Kidney glomerular epithelial cell (primary cell): Measurements from ENCODE around the gene CXXC5.
"Not testable (repeated sequence)": the region's sequence is repeated elsewhere in the genome, so short reads cannot be mapped to it uniquely, and the experiment has no call there.

Experiments
- DNase-seq: peaks from one replicate; lab custom pipeline; 2025; lab: John Stamatoyannopoulos, UW

CXXC5 gene

DNA sequence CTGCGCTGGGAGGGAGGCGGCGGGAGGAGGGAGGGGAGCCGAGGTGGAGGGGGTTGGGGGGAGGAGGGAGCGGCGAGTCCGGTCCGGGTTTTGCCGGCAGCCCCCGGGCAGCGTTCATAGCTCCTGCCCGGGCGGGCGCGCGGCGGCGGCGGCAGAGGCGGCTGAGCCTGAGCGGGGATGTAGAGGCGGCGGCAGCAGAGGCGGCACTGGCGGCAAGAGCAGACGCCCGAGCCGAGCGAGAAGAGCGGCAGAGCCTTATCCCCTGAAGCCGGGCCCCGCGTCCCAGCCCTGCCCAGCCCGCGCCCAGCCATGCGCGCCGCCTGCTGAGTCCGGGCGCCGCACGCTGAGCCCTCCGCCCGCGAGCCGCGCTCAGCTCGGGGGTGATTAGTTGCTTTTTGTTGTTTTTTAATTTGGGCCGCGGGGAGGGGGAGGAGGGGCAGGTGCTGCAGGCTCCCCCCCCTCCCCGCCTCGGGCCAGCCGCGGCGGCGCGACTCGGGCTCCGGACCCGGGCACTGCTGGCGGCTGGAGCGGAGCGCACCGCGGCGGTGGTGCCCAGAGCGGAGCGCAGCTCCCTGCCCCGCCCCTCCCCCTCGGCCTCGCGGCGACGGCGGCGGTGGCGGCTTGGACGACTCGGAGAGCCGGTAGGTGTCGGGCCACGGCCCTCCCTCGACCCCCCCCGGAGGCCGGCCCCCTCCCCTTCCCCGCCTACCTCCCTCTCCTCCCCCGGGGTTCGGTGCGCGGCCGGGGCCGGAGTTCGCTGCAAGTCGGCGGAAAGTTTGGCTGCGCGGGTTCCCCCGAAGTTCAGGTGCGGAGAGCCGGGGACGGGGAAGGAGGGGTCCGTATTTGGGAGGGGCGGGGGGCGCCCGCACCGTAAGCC lies at the start of gene CXXC5:
TSS of gene CXXC5 (plus strand) at position 145 of the 877 bp plus-strand sequence. CDS start 32,175 bp downstream, outside the sequence.
- DNase-seq: no peak

DNA sequence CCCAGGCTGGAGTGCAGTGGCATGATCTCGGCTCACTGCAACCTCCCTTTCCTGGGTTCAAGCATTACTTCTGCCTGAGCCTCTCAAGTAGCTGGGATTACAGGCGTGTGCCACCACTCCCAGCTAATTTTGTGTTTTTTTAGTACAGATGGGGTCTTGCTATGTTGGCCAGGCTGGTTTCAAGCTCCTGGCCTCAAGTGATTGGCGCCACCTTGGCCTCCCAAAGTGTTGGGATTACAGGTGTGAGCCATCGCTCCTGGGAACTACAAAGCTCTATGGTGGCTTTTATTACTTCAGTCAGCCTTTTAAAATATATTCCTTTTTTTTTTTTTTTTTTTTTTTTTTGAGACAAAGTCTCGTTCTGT lies 49.6 kb upstream of the CXXC5 start:
- not testable (repeated sequence) for DNase-seq

DNA sequence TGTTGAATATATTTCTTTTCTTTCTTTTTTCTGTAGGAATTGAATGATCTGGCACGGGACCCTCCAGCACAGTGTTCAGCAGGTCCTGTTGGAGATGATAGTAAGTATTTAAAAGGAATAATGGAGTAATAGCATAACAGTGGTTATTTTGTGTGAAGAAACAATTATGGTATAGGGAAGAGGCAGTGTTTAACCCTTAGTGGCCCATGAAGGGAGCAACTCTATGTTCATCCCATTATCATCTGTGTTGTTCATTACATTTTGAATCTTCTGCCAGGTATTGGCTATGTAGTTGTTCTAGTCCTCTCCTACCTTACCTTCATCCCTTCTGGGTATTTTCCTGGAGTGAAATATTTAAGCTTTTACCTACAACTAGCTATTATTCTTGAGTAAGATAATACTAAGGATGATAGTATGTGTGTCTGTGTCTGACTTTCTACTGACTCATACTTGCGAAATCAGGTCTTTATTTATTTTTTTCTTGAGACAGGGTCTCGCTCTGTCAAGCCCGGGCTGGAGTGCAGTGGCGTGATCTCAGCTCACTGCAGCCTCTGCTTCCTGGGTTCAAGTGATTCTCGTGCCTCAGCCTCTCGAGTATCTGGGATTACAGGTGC lies 47.7 kb upstream of the CXXC5 start:
- peak; percentile 42 for DNase-seq

DNA sequence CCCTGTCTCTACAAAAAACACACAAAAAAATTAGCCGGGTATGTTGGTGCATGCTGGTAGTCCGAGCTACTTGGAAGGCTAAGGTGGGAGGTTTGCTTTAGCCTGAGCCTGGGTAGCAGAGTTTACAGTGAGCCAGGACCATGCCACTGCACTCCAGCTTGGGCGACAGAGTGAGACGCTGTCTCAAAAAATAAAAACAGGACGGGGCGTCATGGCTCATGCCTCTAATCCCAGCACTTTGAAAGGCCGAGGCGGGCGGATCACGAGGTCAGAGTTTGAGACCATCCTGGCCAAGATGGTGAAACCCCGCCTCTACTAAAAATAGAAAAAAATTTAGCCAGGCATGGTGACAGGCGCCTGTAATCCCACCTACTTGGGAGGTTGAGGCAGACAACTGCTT lies 46.7 kb upstream of the CXXC5 start:
- DNase-seq: no peak

DNA sequence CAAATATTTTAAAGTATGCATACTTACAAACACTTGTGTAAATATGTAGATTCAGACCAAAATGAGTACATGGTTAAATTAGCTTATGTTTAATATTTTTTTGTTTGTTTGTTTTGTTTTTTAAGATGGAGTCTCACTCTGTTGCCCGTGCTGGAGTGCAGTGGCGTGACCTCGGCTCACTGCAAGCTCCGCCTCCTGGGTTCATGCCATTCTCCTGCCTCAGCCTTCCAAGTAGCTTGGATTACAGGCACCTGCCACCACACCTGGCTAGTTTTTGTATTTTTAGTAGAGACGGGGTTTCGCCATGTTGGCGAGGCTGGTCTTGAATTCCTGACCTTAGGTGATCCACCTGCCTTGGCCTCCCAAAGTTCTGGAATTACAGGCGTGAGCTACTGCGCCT lies 46.2 kb upstream of the CXXC5 start:
- not testable (repeated sequence) for DNase-seq

DNA sequence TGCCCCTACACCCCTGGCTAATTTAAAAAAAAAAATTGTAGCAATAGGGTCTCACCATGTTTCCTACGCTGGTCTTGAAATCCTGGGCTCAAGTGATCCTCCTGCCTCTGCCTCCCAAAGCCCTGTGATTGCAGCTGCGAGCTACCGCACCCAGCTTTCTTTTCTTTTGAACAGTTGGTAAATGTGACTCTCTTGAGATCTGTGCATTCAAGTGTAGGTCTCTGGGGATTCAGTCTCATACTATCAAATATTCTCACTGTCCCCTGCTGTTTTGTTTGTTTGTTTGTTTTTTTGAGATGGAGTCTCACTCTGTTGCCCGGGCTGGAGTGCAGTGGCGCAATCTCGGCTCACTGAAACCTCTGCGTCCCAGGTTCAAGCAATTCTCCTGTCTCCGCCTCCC lies 42.3 kb upstream of the CXXC5 start:
- no peak for DNase-seq

DNA sequence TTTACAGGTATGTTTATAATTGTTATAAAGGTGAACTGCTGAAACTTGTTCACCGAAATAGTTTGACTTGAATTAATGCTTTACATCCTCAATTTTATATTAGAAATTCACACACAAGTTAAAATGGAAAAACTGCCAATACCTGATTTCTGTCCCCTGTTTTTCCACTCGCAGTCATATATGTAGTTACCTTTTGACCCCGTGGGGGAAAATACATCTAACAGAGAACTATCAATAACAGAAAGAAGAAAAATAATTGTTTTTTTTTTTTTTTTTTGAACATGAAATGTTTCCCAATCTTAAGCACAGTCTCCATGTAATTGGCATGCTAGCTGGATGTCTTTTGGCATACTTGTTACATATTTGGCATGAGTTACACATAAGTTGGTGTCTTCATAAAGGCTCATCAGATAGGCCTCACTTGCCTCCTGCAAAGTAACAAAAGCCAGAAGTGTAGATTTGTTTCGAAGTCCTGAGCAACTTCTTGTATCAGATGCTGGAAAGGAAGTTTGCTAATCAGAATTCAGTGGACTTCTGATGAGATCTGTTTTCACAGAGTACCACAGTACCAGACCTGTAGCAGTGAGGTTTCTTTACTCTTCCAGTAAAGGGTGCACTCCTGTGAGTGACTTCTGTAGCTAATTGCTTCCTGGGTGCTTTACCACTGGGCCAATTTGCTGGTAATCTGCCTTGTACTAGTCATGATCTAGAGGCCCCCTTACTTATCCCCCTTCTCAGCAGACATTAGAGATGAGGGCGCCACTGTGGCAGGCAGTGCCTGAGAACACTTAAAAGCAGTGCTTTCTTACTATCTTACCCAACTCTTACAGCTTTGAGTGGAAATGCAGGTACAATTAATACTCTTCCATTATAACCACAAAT lies 36.2 kb upstream of the CXXC5 start:
- no peak for DNase-seq

DNA sequence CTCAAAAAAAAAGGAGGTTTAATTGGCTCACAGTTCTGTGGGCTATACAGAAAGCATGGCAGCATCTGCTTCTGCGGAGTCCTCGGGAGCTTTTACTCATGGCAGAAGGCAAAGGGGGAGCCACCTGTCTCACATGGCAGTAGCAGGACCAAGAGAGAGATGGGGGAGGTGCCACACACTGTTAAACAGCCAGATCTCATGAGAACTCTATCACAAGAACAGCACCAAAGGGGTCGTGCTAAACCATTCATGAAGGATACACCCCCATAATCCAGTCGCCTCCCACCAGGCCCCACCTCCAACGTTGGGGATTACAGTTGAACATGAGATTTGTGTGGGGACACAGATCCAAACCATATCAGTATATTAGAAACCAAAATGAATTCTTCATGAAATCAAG lies 28.3 kb upstream of the CXXC5 start:
- no peak for DNase-seq

DNA sequence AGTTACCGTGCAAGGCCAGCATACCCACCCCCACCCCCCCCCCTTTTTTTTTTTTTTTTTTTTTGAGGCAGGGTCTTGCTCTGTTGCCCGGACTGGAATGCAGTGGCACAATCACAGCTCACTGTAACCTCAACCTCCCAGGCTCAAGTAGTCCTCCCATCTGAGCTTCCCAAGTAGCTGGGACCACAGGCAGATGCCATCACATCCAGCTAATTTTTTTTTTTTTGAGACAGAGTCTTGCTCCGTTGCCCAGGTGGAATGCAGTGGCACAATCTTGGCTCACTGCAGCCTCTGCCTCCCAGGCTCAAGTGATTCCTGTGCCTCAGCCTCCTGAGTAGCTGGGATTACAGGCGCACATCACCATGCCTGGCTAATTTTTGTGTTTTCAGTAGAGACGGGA lies 22.8 kb upstream of the CXXC5 start:
- DNase-seq: not testable (repeated sequence)

DNA sequence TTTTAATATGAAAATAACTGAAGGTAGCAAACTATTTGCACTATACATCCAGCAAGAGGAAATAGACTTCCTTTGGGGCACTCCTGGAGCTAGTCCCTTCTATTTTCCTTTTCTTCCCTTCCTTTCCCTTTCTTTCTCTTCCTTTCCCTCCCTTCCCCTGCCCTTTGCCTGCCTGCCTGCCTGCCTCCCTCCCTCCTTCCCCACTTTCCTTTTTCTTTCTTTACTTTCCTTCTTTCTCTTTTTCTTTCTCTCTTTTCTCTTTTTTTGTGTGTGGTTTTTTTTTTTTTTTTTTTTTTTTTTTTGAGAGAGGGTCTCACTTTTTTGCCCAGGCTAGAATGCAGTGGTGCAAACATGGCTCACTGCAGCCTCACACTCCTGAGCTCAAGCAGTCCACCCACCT lies 17.3 kb upstream of the CXXC5 start:
- no peak for DNase-seq

DNA sequence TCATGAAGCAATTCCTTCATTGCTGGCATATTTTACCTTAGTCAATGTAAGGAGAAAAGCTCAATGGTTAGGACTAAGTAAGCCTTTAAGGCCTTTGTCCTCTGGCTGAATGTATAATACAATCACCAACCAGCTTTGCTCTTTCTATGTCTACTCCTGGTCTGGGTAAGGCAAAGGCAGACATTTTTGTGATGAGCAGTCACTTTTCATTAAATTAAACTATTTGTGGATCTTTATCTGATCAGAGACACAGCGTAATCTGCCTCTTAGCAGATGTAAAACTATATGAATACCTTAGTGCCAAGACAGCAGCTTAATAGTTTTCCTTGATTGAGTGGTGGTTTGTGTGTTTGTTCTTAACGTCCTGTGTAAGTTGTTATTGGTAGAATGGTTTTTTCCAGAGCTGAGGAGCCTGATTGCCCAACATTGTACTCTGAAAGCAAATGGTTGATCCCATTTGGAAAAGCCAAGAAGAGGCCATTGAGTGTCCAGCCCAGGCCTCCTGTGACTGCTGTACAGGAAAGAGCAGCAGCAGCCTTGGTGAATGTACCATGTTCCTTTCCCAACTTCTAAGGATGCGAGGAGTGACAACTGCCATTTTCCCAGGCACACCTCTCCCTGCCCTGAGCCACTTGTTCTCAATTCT lies 16.5 kb upstream of the CXXC5 start:
- no peak for DNase-seq

DNA sequence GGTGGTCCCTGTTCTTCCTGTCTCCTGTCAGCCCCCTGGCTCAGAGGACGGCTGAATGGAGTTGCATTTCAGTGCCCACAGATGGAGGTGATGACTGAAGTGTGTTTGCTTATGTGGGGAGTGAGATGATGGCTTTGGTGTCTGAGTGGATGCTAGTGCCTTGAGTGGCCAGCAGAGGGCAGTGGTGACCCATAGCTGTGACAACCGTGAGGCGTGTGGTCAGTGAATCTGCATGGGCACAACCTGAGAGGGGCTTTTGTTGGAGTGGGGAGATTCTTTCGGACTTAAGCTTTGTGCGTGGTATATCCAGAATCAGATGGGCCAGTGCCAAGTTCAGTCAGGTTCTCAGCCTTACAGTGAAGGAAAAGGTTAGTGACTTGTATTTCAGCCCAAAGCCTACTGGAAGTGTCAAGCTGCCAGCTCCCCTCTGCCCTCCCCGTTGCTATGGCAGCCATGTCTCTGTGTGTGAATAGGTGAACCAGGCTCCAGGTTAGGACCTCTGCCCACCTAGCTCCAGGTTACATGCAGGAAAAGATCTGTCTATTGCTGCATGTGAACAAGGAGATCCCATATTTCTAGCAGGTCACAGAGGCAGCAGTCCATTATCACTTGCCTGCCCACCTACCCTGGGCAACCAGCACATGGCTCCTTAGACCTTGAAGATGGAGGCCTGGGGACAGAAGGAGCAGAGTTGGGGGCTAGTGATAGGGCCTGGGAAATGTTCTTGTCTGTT lies 14.7 kb upstream of the CXXC5 start:
- peak; percentile 74 for DNase-seq

DNA sequence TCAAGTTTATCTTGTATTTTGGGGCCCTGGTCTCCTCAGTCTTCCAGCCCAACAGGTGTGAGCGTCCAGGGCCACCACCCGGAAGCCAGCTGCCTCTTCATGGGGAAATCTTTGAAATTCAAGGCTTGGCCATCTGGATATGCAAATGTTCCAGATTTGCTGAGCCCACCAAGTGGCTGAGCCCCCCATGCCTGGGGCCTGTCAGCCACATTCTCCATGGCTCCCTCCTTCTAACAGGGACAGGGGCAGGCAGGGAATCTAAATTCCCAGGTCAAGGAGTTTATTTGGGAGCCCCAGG lies 14.2 kb upstream of the CXXC5 start:
- no peak for DNase-seq

DNA sequence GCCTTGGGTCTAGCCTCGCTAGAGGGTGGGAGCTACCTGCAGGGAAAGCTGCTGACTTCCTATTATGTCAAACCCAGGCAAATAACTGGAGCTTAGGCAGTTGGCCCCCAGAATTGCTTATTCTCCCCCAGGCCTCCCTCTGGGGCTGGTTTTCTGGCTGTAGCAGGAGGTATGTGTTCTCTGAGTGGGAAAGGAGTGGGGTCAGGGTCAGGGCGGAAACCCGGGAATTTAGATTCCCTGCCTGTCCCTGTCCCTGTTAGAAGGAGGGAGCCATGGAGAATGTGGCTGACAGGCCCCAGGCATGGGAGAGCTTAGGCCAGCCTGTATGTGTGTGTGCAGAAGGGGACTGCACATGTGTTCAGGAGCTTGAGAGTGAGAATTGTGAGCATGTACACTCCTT lies 13.6 kb upstream of the CXXC5 start:
- DNase-seq: no peak

DNA sequence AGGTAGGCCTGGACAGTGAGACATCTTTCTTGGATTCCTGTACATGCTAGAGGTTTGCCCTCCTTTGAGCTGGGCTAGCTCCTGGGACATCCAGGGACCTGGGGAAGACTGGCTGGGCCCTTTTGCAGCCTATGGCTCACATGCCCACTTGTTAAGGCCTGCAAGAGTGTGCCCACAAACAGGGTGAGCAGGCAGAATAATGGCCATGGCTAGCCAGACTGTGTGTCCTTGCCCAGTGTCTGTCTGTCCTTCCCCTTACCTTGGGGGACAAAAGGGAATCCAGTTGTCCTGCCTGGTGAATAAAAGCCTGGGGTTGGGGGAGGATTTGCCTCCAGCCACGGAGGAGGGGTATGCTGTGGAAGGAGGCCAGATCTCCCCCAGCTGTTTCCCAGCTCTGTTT lies 13.0 kb upstream of the CXXC5 start:
- no peak for DNase-seq

DNA sequence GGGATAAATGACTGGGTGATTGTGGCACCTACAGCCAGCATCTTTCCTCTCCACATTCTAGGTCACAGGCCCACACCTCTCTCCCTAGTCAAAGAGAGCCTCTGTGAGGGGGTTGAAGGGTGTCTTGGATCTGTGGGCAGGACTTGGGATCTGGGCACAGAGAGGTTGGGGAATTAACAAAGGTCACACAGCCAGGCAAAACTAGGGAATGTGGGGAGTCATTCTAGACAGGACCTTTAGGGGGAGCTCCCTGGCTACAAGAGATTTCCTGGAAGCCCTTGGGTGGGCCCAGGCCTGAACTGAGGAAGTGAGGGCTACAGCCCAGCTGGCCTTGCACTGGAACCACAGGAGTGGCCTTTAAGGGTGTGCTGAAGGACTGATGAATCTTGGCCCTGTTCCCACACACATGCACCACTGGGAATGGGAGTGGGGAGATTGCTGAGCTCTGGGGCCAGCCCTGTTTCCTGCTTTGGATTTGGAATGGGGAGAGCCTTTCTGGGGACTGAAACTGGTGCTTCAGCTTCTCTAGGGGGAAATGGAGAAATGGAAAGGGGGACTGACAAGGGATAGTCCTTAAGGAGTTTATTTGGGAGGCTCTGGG lies 12.4 kb upstream of the CXXC5 start:
- DNase-seq: no peak

DNA sequence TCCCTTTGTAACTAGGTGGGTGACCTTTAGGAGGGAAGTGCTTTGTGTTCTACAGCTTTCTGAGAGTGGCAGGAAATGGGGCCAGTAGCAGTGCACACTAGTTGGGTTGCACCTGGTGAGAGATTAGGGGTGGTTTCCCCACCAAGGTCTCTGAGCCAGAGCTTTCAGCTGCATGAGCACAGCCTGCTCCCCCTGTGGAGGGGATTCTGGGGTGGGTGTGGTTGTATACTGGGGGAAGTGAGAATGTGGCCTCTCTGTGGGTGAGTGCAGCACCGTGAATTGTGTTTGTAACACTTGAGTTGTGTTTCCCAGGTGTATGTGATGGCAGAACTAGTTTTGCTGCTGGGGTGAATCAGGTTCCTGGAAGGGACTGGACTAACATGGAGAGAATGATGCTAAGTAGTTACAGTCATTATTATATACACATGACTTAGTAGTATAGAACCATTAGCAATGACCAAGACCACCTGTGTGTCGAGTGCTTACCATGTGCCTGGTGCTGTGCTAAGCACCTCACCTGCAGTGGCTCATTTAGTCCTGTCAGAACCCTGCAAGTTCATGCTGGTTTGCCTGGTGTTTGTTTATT lies 11.8 kb upstream of the CXXC5 start:
- DNase-seq: no peak

DNA sequence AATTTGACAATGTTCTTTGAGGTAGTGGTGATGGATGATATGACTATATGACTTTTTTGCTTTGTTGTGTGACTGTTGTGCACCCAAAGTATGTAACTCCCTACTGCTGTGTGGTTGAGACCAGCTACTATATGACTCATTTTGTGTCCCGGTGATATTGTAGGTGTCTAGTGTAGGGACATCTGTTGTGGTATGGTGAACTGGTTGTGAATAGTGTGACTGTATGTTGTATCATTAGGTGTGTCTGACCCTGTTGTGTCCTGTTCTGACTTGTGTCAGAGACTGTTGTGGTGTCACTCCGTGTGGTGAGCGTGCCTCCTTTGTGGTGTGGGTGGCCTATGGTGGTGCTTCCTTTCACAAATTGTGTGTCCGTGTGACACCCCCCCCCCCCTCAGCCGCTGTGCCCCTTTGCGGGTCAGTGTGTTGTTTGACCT lies 11.2 kb upstream of the CXXC5 start:
- no peak for DNase-seq

DNA sequence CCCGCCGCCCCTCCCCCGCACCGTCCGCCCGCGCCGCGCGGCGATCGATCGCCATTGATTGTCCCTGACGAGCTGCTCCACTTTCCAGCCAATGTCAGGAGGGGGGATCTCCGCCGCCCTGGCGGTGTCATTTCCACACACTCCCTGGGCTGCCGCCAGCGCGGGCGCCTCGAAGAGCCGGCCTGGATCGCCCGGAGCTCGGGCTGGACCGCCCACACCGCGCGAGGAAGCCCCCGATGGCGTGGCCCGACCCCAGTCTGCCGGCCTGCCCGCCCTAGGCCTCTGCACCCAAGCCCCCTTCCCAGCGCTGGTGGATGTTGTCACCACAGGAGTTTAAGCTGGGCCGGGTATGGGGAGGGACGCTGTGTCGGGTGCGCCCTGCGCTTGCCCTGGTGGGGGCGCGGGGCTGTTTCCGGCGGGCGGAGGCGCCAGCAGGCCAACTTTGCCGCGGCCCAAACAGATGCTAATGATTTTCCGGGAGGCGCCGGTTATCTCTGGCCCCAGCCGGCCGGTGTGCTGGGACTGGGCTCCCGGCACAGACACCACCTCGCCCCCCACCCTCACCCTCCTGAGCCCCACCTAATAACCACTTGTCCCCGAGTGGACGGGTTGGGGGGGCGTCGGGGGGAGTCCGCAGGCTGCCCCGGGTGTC lies 10.6 kb upstream of the CXXC5 start:
- no peak for DNase-seq

DNA sequence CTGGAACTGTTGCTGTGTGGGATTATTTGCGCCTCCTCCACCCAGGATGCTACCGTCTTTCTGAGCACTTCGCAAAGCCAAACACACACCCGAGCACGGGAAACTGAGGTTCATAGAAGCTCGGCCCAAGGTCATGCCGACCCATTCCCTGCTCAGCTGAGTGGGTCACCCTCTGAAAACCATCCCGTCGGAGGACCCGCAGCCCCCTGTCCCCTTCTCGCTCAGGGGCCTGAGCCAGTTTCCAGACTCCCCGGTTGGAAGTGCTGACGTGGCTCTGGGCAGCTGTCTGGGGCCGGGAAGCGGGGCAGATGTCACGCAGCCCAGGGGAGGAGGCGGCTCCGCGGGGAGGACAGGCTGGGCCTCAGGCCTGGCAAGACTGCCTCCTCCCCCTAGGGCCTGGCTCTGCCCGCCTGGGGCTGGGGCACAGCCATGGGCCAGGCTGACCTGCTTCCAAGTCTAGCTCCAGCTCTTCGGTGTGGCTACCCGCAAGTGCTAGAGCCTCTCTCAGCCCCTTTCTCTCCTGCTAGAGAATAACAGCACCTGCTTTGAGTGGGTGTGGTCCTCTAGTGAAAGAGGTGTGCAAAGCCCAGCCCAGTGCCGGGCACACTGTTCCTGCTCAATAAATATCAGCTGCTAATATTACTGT lies 9.9 kb upstream of the CXXC5 start:
- DNase-seq: no peak
